Measurements from ENCODE around the gene LRRC56.

- TF ChIP-seq CTCF (IDR thresholded peaks at IDR 0.05): no peak
- no peak for TF ChIP-seq POLR2A (IDR thresholded peaks at IDR 0.05)
- TF ChIP-seq POLR2AphosphoS5 (IDR thresholded peaks at IDR 0.05): no peak
These were observed 3.5 kb downstream of the LRRC56 start for GRCh38 chr11:540583-541432.

Measured in gastroesophageal sphincter (tissue), 3 donors.